DOHH2 (cell line): ENCODE results near the gene SORBS1.

Source experiments
- H3F3A ChIP-seq: fragments of 200-600 bp; sonication (generic), shearing (Covaris generic); 2 replicates; pipeline ENCODE4 v1.6.0; 2016; ENCODE audit warnings: antibody characterized with exemption, mild to moderate bottlenecking; ENCODE audit not compliant: control insufficient read depth, insufficient read depth
- H3K27ac ChIP-seq: fragments of 200-600 bp; sonication (generic); 2 replicates; pipeline ENCODE4 v1.5.1; 2014; ENCODE audit warnings: low read depth, mild to moderate bottlenecking, low read length, moderate library complexity
- H3K27me3 ChIP-seq: fragments of 200-600 bp; sonication (generic); 2 replicates; pipeline ENCODE4 v1.6.1; 2014; ENCODE audit warnings: mild to moderate bottlenecking, low read length, mixed read lengths; ENCODE audit not compliant: control insufficient read depth
- H3K36me3 ChIP-seq: fragments of 200-600 bp; sonication (generic); 2 replicates; pipeline ENCODE4 v1.6.1; 2014; ENCODE audit warnings: mild to moderate bottlenecking, low read length, moderate library complexity, mixed read lengths; ENCODE audit not compliant: control insufficient read depth
- H3K4me1 ChIP-seq: fragments of 200-600 bp; sonication (generic); 2 replicates; pipeline ENCODE4 v1.6.1; 2014; ENCODE audit warnings: mild to moderate bottlenecking, low read length, mixed read lengths; ENCODE audit not compliant: control insufficient read depth
- H3K4me2 ChIP-seq: fragments of 200-600 bp; sonication (generic); 2 replicates; pipeline ENCODE4 v1.6.0; 2014; ENCODE audit warnings: mild to moderate bottlenecking, low read length, moderate library complexity
- H3K4me3 ChIP-seq: fragments of 200-600 bp; sonication (generic); 2 replicates; pipeline ENCODE4 v1.5.1; 2014; ENCODE audit warnings: mild to moderate bottlenecking, low read length, mixed read lengths
- H3K79me2 ChIP-seq: fragments of 200-600 bp; sonication (generic); 2 replicates; pipeline ENCODE4 v1.6.1; 2014; ENCODE audit warnings: mild to moderate bottlenecking, low read length, mixed read lengths; ENCODE audit not compliant: control insufficient read depth
- H3K9me2 ChIP-seq: fragments of 200-600 bp; sonication (generic); replicated peaks from 2 replicates; pipeline ENCODE4 v1.6.1; 2014; ENCODE audit warnings: mild to moderate bottlenecking, low read length, mixed read lengths; ENCODE audit not compliant: control insufficient read depth
- H3K9me3 ChIP-seq: fragments of 200-600 bp; sonication (generic); 2 replicates; pipeline ENCODE4 v1.6.1; 2014; ENCODE audit warnings: antibody characterized with exemption, low read length, mixed read lengths; ENCODE audit not compliant: control insufficient read depth, insufficient read depth
- H4K20me1 ChIP-seq: fragments of 200-600 bp; sonication (generic); 2 replicates; pipeline ENCODE4 v1.6.0; 2014; ENCODE audit warnings: low read depth, mild to moderate bottlenecking, antibody characterized with exemption, low read length, moderate library complexity; ENCODE audit not compliant: control insufficient read depth, insufficient read depth
- EZH2phosphoT487 ChIP-seq: fragments of 200-600 bp; sonication (generic); IDR thresholded peaks from 2 replicates; pipeline ENCODE4 v1.6.1; 2017; ENCODE audit warnings: borderline replicate concordance, mild to moderate bottlenecking, antibody characterized with exemption, low read length, moderate library complexity, mixed read lengths
- TF ChIP-seq, protein P1 (sequence below): fragments of 200-600 bp; sonication (generic); IDR thresholded peaks from one replicate; pipeline ENCODE4 v1.5.1; 2014; ENCODE audit warnings: antibody characterized with exemption, mild to moderate bottlenecking, low read depth, low read length; ENCODE audit not compliant: poor library complexity, severe bottlenecking

Gene SORBS1

DNA sequence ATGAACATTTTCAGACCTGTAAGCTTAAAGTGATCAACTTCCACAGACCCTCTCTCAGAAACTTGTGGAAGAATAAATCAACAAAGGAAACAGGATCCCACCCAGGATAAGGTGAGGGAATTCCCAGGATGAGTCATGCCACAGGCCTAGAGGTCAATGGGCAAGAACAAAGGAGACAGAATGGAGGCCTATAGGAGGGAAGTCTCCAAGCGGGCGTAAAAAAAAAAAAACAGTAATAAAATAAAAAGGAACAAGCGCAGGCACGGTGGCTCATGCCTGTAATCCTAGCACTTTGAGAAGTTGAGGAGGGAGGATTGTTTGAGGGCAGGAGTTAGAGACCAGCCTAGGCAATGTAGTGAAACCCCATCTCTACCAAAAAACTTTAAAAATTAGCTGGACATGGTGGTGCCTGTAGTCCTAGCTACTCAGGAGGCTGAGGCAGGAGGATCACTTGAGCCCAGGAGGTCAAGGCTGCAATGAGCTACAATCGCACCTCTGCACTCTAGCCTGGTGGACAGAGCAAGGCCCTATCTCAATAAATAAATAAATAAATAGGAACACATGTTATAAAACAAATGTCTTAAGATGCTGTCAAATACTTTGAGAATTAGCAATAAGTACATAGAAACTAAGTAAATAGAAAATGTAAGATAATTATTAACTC is 8.4 kb downstream of the SORBS1 start:
- Histone ChIP-seq H4K20me1 (no peaks in the 10 kb centered on the region), H3K27ac (no peak overlapping the region), H3K4me1 (no peaks in the 10 kb centered on the region), H3K9me2 (no peaks in the 10 kb centered on the region), H3F3A (no peaks in the 10 kb centered on the region), H3K27me3 (peaks cover 37% of the 10 kb centered on the region), H3K9me3 (no peaks in the 10 kb centered on the region), H3K4me2 (no peak overlapping the region), H3K4me3 (no peak overlapping the region), H3K36me3 (no peaks in the 10 kb centered on the region), H3K79me2 (no peaks in the 10 kb centered on the region)
- TF ChIP-seq EZH2phosphoT487, result no peak
- TF ChIP-seq, protein P1, sequence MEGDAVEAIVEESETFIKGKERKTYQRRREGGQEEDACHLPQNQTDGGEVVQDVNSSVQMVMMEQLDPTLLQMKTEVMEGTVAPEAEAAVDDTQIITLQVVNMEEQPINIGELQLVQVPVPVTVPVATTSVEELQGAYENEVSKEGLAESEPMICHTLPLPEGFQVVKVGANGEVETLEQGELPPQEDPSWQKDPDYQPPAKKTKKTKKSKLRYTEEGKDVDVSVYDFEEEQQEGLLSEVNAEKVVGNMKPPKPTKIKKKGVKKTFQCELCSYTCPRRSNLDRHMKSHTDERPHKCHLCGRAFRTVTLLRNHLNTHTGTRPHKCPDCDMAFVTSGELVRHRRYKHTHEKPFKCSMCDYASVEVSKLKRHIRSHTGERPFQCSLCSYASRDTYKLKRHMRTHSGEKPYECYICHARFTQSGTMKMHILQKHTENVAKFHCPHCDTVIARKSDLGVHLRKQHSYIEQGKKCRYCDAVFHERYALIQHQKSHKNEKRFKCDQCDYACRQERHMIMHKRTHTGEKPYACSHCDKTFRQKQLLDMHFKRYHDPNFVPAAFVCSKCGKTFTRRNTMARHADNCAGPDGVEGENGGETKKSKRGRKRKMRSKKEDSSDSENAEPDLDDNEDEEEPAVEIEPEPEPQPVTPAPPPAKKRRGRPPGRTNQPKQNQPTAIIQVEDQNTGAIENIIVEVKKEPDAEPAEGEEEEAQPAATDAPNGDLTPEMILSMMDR, result no peak

DNA sequence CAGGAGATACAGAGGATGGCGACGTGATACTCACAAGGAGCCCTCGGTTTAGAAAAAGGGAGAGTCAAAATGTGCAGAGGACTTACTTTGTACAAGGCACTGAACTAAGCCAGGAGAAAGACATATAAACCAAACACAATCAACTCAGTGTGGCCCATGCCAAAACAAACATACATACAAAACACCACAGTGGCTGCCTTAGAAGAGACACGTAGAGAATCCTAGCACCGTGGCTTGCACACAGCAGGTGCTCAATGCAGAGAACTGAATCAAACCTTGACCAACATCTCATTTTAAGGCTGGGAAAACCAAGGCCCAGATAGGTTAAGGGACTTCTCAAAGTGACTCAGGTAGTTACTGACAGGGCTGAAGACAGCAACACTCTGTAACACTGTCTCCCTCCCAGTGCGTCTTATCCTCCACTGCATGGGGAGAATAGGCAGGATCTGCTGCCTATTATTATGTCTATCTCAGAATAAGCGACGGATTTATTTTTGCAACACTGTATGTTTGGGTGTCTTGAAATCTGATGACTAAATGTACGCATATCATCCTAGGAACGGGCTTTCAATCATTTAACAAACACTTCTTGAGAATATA is 11.0 kb downstream of the SORBS1 start:
- no peaks in the 10 kb centered on the region for H3K9me3 ChIP-seq
- H3K27ac ChIP-seq, result no peak overlapping the region
- no peaks in the 10 kb centered on the region for H3K79me2 ChIP-seq
- peaks cover 28% of the 10 kb centered on the region for H3K27me3 ChIP-seq
- no peak overlapping the region for H3K4me3 ChIP-seq
- no peak overlapping the region for H3K4me2 ChIP-seq
- H3K4me1 ChIP-seq, result no peaks in the 10 kb centered on the region
- H3K36me3 ChIP-seq, result no peaks in the 10 kb centered on the region
- H3F3A ChIP-seq, result no peaks in the 10 kb centered on the region
- TF ChIP-seq EZH2phosphoT487, result no peak
- TF ChIP-seq, protein P1, result no peak
- no peaks in the 10 kb centered on the region for H4K20me1 ChIP-seq
- H3K9me2 ChIP-seq, result no peaks in the 10 kb centered on the region

DNA sequence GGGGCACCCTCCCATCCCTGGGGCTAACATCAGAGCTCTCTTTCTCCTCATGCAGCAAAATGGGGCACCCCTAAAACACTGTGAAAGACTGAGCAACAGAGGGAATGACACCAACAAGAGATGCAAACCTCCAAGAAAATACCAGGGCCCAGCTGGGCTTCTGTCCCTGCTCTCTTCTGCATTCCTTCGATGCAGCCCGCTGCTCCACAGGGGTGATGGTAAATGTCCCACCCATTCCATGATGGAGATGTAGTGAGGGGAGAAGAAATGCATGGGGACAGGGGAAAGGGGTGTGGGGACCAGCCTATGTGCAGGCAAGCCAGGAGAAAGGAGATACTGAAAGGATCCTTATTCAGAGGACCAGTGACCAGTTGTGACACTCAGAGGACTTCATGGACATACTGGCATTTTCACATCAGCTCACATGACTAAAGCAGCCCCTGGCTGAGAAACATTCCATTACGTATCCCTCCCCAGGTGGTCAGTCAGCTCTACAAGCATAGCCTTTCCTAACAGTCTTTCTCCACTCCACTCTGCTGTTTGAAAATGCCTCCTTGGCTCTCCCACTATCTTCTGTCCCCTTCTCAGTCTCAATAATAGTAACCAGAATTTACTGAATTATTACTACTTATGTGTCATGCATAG is 13.3 kb downstream of the SORBS1 start:
- no peaks in the 10 kb centered on the region for H3K4me1 ChIP-seq

More for the DNA sequence above, 13.3 kb downstream of the SORBS1 start:
- Histone ChIP-seq H3K79me2 (no peaks in the 10 kb centered on the region), H3K4me3 (no peak overlapping the region), H3F3A (no peaks in the 10 kb centered on the region), H3K27me3 (peaks cover 28% of the 10 kb centered on the region), H3K36me3 (no peaks in the 10 kb centered on the region), H3K9me3 (no peaks in the 10 kb centered on the region), H3K9me2 (no peaks in the 10 kb centered on the region), H3K27ac (no peak overlapping the region), H4K20me1 (no peaks in the 10 kb centered on the region), H3K4me2 (no peak overlapping the region)
- TF ChIP-seq, protein P1, result no peak
- TF ChIP-seq EZH2phosphoT487, result no peak
